Measurements from ENCODE around the gene QRICH1. TPM values are rescaled to one million over a fixed set of nuclear protein-coding genes. Genes with fewer than 3 reads are reported as not detected.
A peak's percentile ranks its signal among the peaks of the same experiment; 100 is the strongest.

QRICH1 gene
- total RNA-seq, 6 experiments from 2014 or later, result 21.9 to 35.7 (median 31.7) TPM

- ATAC-seq (no peak), DNase-seq (no peak)
- Histone ChIP-seq H3K4me1 (peaks cover 0 to 9% (median 4%) of the 10 kb centered on the region in 4 donors), H3K4me3 (no peak overlapping the region), H3K27ac (no peak overlapping the region), H3K9me3 (no peaks in the 10 kb centered on the region), H3K36me3 (peaks cover 0 to 45% (median 9%) of the 10 kb centered on the region in 4 donors), H3K27me3 (no peaks in the 10 kb centered on the region)
- 84% methylated on average over 6 of the region's 6 CpGs for WGBS (ENCODE audit: insufficient coverage, low coverage, low lambda C conversion rate, missing lambda C conversion rate)
- intact Hi-C loops (cut with DNase I), result no loop called here
- TF ChIP-seq CTCF (IDR thresholded peaks at IDR 0.05) (no peak), POLR2A (IDR thresholded peaks at IDR 0.05) (no peak)
These were observed 61.1 kb downstream of the QRICH1 start for GRCh38 chr3:49032646-49033304.

GRCh38 chr3:49030321-49030720 lies 63.5 kb downstream of the QRICH1 start:
- TF ChIP-seq CTCF (IDR thresholded peaks at IDR 0.05) (no peak), POLR2A (IDR thresholded peaks at IDR 0.05) (no peak)
- 72% methylated on average over 4 of the region's 6 CpGs for WGBS (ENCODE audit: insufficient coverage, low coverage, low lambda C conversion rate, missing lambda C conversion rate)
- Histone ChIP-seq H3K4me1 (peaks cover 0 to 9% (median 4%) of the 10 kb centered on the region in 4 donors), H3K36me3 (peaks cover 0 to 50% (median 15%) of the 10 kb centered on the region in 4 donors), H3K9me3 (no peaks in the 10 kb centered on the region), H3K27ac (no peak overlapping the region), H3K27me3 (no peaks in the 10 kb centered on the region), H3K4me3 (no peak overlapping the region)
- DNase-seq (no peak), ATAC-seq (no peak)
- intact Hi-C loops (cut with DNase I), result no loop called here

GRCh38 chr3:49029563-49029884 lies 64.3 kb downstream of the QRICH1 start:
- Histone ChIP-seq H3K27me3 (no peaks in the 10 kb centered on the region), H3K9me3 (no peaks in the 10 kb centered on the region), H3K27ac (peak overlapping the region; percentile 59 to 82 (median 66)), H3K4me1 (peaks cover 0 to 9% (median 4%) of the 10 kb centered on the region in 4 donors), H3K4me3 (peak overlapping the region in 2 of 3 donors; percentile 60 to 74), H3K36me3 (peaks cover 0 to 50% (median 19%) of the 10 kb centered on the region in 4 donors)
- WGBS (ENCODE audit: insufficient coverage, low coverage, low lambda C conversion rate, missing lambda C conversion rate), result 3% methylated on average over 6 of the region's 7 CpGs
- TF ChIP-seq POLR2A (IDR thresholded peaks at IDR 0.05), result no peak
- no peak for TF ChIP-seq CTCF (IDR thresholded peaks at IDR 0.05)
- DNase-seq (no peak), ATAC-seq (no peak)
- intact Hi-C loops (cut with DNase I), result no loop called here

- peaks cover 0 to 56% (median 21%) of the 10 kb centered on the region in 4 donors for H3K36me3 ChIP-seq
- H3K27me3 ChIP-seq, result no peaks in the 10 kb centered on the region
- H3K9me3 ChIP-seq, result no peaks in the 10 kb centered on the region
- H3K27ac ChIP-seq, result peak within 1 kb of the TSS; percentile 66 to 85 (median 82)
- ATAC-seq, result peak; percentile 95 to 98 (median 95)
- peaks cover 0 to 9% (median 4%) of the 10 kb centered on the region in 4 donors for H3K4me1 ChIP-seq
- TF ChIP-seq POLR2A (IDR thresholded peaks at IDR 0.05), result peak; percentile 97
- peak in 3 of 4 donors; percentile 9 to 28 (median 26) for TF ChIP-seq CTCF (IDR thresholded peaks at IDR 0.05)
- 0% methylated on average over 4 of the region's 55 CpGs for WGBS (ENCODE audit: insufficient coverage, low coverage, low lambda C conversion rate, missing lambda C conversion rate)
- intact Hi-C loops (cut with DNase I), result no loop called here
- peak within 1 kb of the TSS; percentile 60 to 74 (median 60) for H3K4me3 ChIP-seq
- peak; percentile 94 to 95 (median 95) for DNase-seq
These were observed 65.0 kb downstream of the QRICH1 start, which contains the start of gene IMPDH2 for GRCh38 chr3:49028673-49029562. Gene IMPDH2, minus strand, starts transcription at chr3:49029398. Its CDS starts 48 bp downstream, at chr3:49029350.
